ENCODE data around the gene PRKACB. TPM values are rescaled to one million over a fixed set of nuclear protein-coding genes. Genes with fewer than 3 reads are reported as not detected.
"Not testable (repeated sequence)": the region's sequence is repeated elsewhere in the genome, so short reads cannot be mapped to it uniquely, and the experiment has no call there.

The PRKACB gene
- total RNA-seq, 1 donor from 2014 or later: 33.1 TPM

- DNase-seq (ENCODE audit: low read depth): no peak
Observed at GRCh38 chr1:84217239-84217638, 73.2 kb downstream of the PRKACB start.

- no peak for DNase-seq (ENCODE audit: low read depth)
Observed at GRCh38 chr1:84223751-84224432, 79.8 kb downstream of the PRKACB start.

GRCh38 chr1:84224905-84225304, 80.8 kb downstream of the PRKACB start:
- DNase-seq (ENCODE audit: low read depth): no peak

GRCh38 chr1:84225646-84226045, 81.6 kb downstream of the PRKACB start:
- DNase-seq (ENCODE audit: low read depth): no peak

GRCh38 chr1:84232676-84233075, 88.6 kb downstream of the PRKACB start:
- not testable (repeated sequence) for DNase-seq (ENCODE audit: low read depth)

- DNase-seq (ENCODE audit: low read depth): peak; percentile 9
Observed at GRCh38 chr1:84236256-84236655, 92.2 kb downstream of the PRKACB start.

GRCh38 chr1:84242641-84243040, 98.6 kb downstream of the PRKACB start:
- no peak for DNase-seq (ENCODE audit: low read depth)

GRCh38 chr1:84245563-84245962, 101.5 kb downstream of the PRKACB start:
- no peak for DNase-seq (ENCODE audit: low read depth)

GRCh38 chr1:84246213-84246612, 102.1 kb downstream of the PRKACB start:
- no peak for DNase-seq (ENCODE audit: low read depth)

GRCh38 chr1:84247425-84248220, 103.6 kb downstream of the PRKACB start:
- DNase-seq (ENCODE audit: low read depth): peak; percentile 28

GRCh38 chr1:84250668-84251067, 106.6 kb downstream of the PRKACB start:
- DNase-seq (ENCODE audit: low read depth): no peak

- no peak for DNase-seq (ENCODE audit: low read depth)
Observed at GRCh38 chr1:84253036-84253435, 109.0 kb downstream of the PRKACB start.

- peak; percentile 94 for DNase-seq (ENCODE audit: low read depth)
Observed at GRCh38 chr1:84253891-84254290, 109.8 kb downstream of the PRKACB start.

- DNase-seq (ENCODE audit: low read depth): no peak
Observed at GRCh38 chr1:84254703-84255238, 110.7 kb downstream of the PRKACB start.

- DNase-seq (ENCODE audit: low read depth): no peak
Observed at GRCh38 chr1:84255582-84255981, 111.5 kb downstream of the PRKACB start.

GRCh38 chr1:84257617-84258016, 113.5 kb downstream of the PRKACB start:
- no peak for DNase-seq (ENCODE audit: low read depth)

GRCh38 chr1:84259376-84259775, 115.3 kb downstream of the PRKACB start:
- DNase-seq (ENCODE audit: low read depth): no peak

- no peak for DNase-seq (ENCODE audit: low read depth)
Observed at GRCh38 chr1:84259989-84260388, 115.9 kb downstream of the PRKACB start.

GRCh38 chr1:84260852-84261518, 116.9 kb downstream of the PRKACB start:
- no peak for DNase-seq (ENCODE audit: low read depth)

GRCh38 chr1:84264961-84265360, 120.9 kb downstream of the PRKACB start:
- no peak for DNase-seq (ENCODE audit: low read depth)

GRCh38 chr1:84265867-84266266, 121.8 kb downstream of the PRKACB start:
- no peak for DNase-seq (ENCODE audit: low read depth)

- no peak for DNase-seq (ENCODE audit: low read depth)
Observed at GRCh38 chr1:84266748-84267147, 122.7 kb downstream of the PRKACB start.

All from renal cortical epithelial cell (primary cell).